ENCODE measurements around the gene TTLL13. TPM values are rescaled to one million over a fixed set of nuclear protein-coding genes. Genes with fewer than 3 reads are reported as not detected.

The TTLL13 gene
- total and polyA plus RNA-seq, 9 of the 15 experiments (the other 6 are each of a cell fraction or from before 2014, with no cell fraction given): 0.05 to 0.24 (median 0.11) TPM; not detected in 1

DNA sequence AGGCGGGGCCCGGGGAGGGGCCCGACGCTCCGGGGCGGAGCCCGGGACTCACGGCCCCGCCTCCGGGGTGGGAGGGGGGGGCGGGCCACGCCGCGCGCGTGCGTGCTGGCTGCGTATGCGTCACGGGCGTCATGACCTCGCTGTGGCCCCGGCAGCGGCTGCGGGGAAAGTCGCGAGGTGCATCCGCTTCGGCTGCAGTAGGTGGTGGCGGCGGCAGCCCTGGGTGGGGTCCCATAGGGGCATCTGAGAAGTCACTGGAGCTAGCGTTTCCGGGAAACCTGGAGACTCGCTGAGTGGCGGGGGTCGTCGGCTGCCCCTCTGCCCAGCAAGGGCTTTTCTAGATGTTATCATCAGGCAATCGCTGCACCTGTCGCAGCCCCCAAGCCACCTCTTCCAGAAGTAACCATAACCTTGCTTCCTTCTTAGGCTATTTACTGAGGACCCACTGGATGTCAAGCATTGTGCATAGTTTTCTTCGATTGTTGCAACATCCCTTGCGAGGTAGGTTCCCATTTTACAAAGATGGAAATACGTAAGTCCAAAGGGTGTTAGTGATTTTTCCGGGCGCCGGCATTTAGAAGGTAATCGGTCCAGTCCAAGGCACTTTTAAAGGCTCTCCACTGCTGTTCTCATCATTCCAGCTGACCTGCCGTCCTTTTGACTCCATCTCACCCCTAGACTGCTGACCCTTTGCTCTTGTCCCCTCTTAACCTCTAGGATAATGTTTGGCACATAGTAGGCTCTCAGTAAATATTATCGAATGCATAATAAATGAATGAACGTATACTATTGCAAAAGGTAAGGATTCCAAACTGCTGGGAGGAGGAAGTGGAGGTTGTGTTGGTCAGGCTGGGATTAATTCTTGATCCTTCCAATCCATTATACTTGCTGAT lies 15.0 kb upstream of the TTLL13 start, which contains the start of gene GDPGP1 (continued):
- TF ChIP-seq YY1 (IDR thresholded peaks at IDR 0.05; ENCODE audit: borderline replicate concordance in 1 of 3, control insufficient read depth in 1 of 3, extremely low read depth in 1 of 3, insufficient read depth in 3 of 3, insufficient read length in 1 of 3, insufficient replicate concordance in 2 of 3, low read depth in 1 of 3, low read length in 2 of 3) (no peak), ZBTB7A (IDR thresholded peaks at IDR 0.05; ENCODE audit: borderline replicate concordance, control insufficient read depth, low read depth, low read length) (peak; percentile 62), SAFB (IDR thresholded peaks at IDR 0.05; ENCODE audit: borderline replicate concordance, low read depth, low read length) (peak; percentile 88), NCOA2 (IDR thresholded peaks at IDR 0.05; ENCODE audit: partially characterized antibody in 2 of 2) (no peak), GATA2 (CRISPR knock-in tag; IDR thresholded peaks at IDR 0.05) (0 out of 2 replicates have a peak, but pooled peaks have one; percentile 42), JUND (IDR thresholded peaks at IDR 0.05; ENCODE audit: borderline replicate concordance, low read depth, low read length) (peak; percentile 78), JUND (tag; IDR thresholded peaks at IDR 0.05; ENCODE audit: borderline replicate concordance, low read depth, low read length) (peak; percentile 56; the same call in 1 of the 3 replicates), PPARD (CRISPR knock-in tag; IDR thresholded peaks at IDR 0.05) (no peak), RFX1 (IDR thresholded peaks at IDR 0.05) (no peak), MEIS2 (IDR thresholded peaks at IDR 0.05; ENCODE audit: partially characterized antibody) (peak; percentile 59), NCOA6 (IDR thresholded peaks at IDR 0.05) (no peak), RBBP5 (IDR thresholded peaks at IDR 0.05; ENCODE audit: borderline replicate concordance, insufficient read depth, low read length, poor library complexity, severe bottlenecking) (peak; percentile 36), NONO (IDR thresholded peaks at IDR 0.05; ENCODE audit: low read depth in 2 of 2, low read length in 1 of 2) (no peak), ZNF780A (CRISPR knock-in tag; IDR thresholded peaks at IDR 0.05) (no peak), ZKSCAN1 (IDR thresholded peaks at IDR 0.05; ENCODE audit: low read depth, low read length) (peak; percentile 85)
- TF ChIP-seq, protein P1, sequence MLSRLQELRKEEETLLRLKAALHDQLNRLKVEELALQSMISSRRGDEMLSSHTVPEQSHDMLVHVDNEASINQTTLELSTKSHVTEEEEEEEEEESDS (CRISPR knock-in tag; IDR thresholded peaks at IDR 0.05): no peak
- TF ChIP-seq, protein P2, sequence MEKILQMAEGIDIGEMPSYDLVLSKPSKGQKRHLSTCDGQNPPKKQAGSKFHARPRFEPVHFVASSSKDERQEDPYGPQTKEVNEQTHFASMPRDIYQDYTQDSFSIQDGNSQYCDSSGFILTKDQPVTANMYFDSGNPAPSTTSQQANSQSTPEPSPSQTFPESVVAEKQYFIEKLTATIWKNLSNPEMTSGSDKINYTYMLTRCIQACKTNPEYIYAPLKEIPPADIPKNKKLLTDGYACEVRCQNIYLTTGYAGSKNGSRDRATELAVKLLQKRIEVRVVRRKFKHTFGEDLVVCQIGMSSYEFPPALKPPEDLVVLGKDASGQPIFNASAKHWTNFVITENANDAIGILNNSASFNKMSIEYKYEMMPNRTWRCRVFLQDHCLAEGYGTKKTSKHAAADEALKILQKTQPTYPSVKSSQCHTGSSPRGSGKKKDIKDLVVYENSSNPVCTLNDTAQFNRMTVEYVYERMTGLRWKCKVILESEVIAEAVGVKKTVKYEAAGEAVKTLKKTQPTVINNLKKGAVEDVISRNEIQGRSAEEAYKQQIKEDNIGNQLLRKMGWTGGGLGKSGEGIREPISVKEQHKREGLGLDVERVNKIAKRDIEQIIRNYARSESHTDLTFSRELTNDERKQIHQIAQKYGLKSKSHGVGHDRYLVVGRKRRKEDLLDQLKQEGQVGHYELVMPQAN (IDR thresholded peaks at IDR 0.05; ENCODE audit: borderline replicate concordance): no peak
- TF ChIP-seq, protein P3, sequence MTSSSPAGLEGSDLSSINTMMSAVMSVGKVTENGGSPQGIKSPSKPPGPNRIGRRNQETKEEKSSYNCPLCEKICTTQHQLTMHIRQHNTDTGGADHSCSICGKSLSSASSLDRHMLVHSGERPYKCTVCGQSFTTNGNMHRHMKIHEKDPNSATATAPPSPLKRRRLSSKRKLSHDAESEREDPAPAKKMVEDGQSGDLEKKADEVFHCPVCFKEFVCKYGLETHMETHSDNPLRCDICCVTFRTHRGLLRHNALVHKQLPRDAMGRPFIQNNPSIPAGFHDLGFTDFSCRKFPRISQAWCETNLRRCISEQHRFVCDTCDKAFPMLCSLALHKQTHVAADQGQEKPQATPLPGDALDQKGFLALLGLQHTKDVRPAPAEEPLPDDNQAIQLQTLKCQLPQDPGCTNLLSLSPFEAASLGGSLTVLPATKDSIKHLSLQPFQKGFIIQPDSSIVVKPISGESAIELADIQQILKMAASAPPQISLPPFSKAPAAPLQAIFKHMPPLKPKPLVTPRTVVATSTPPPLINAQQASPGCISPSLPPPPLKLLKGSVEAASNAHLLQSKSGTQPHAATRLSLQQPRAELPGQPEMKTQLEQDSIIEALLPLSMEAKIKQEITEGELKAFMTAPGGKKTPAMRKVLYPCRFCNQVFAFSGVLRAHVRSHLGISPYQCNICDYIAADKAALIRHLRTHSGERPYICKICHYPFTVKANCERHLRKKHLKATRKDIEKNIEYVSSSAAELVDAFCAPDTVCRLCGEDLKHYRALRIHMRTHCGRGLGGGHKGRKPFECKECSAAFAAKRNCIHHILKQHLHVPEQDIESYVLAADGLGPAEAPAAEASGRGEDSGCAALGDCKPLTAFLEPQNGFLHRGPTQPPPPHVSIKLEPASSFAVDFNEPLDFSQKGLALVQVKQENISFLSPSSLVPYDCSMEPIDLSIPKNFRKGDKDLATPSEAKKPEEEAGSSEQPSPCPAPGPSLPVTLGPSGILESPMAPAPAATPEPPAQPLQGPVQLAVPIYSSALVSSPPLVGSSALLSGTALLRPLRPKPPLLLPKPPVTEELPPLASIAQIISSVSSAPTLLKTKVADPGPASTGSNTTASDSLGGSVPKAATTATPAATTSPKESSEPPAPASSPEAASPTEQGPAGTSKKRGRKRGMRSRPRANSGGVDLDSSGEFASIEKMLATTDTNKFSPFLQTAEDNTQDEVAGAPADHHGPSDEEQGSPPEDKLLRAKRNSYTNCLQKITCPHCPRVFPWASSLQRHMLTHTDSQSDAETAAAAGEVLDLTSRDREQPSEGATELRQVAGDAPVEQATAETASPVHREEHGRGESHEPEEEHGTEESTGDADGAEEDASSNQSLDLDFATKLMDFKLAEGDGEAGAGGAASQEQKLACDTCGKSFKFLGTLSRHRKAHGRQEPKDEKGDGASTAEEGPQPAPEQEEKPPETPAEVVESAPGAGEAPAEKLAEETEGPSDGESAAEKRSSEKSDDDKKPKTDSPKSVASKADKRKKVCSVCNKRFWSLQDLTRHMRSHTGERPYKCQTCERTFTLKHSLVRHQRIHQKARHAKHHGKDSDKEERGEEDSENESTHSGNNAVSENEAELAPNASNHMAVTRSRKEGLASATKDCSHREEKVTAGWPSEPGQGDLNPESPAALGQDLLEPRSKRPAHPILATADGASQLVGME (CRISPR knock-in tag; IDR thresholded peaks at IDR 0.05): peak; percentile 69; the same call in 1 of the 2 replicates

Data from K562 (cell line).